Keratinocyte (primary cell): Measurements from ENCODE around the gene CLCN1. TPM values are rescaled to one million over a fixed set of nuclear protein-coding genes. Genes with fewer than 3 reads are reported as not detected.

ENCODE experiments used
- DNase-seq: peaks from one replicate; pipeline ENCODE4 v3.0.0-alpha.2; 2011; ENCODE audit warnings: low read depth, missing footprints, low spot score
- FAIRE-seq: peaks from 2 replicates; lab custom pipeline; 2011; peaks lifted over from hg19 to GRCh38; lab: Jason Lieb, UNC
- H2AFZ ChIP-seq: 2 replicates; pipeline ENCODE4 v1.6.0; 2012; ENCODE audit warnings: low read length, control low read depth, inconsistent platforms; ENCODE audit not compliant: control insufficient read depth
- H3K27ac ChIP-seq: 2 replicates; pipeline ENCODE4 v1.5.1; 2011; ENCODE audit warnings: low read length; ENCODE audit not compliant: control insufficient read depth, insufficient read depth
- H3K27me3 ChIP-seq: 3 replicates; pipeline ENCODE4 v1.6.0; 2011; ENCODE audit warnings: low read length; ENCODE audit not compliant: control insufficient read depth, insufficient read depth; ENCODE audit errors: extremely low read depth
- H3K36me3 ChIP-seq, 2 experiments: 2 replicates in 1 of 2; 3 replicates in 1 of 2; pipeline ENCODE4 v1.5.1; 2011; ENCODE audit warnings: low read length in 2 of 2, mild to moderate bottlenecking in 1 of 2; ENCODE audit not compliant: control insufficient read depth in 2 of 2, insufficient read depth in 2 of 2; ENCODE audit errors: extremely low read depth in 1 of 2
- H3K4me1 ChIP-seq: 3 replicates; pipeline ENCODE4 v1.5.1; 2011; ENCODE audit warnings: low read length; ENCODE audit not compliant: control insufficient read depth, insufficient read depth; ENCODE audit errors: extremely low read depth
- H3K4me2 ChIP-seq: 3 replicates; pipeline ENCODE4 v1.6.0; 2011; ENCODE audit warnings: low read depth, low read length; ENCODE audit not compliant: control insufficient read depth, insufficient read depth; ENCODE audit errors: extremely low read depth
- H3K4me3 ChIP-seq, 3 experiments: fragments of 200-600 bp in 1 of 3; sonication (generic) in 1 of 3; 2 replicates in 2 of 3; 3 replicates in 1 of 3; pipeline ENCODE4 v1.5.1; 2011 to 2016; ENCODE audit warnings: low read length in 3 of 3, mild to moderate bottlenecking in 3 of 3, control low read depth in 2 of 3, inconsistent platforms in 1 of 3, low read depth in 1 of 3, mixed read lengths in 1 of 3, mixed run types in 1 of 3, moderate library complexity in 1 of 3; ENCODE audit not compliant: control insufficient read depth in 2 of 3, insufficient read depth in 2 of 3; ENCODE audit errors: extremely low read depth in 1 of 3
- H3K79me2 ChIP-seq: 2 replicates; pipeline ENCODE4 v1.6.0; 2012; ENCODE audit warnings: low read length; ENCODE audit not compliant: control insufficient read depth, insufficient read depth
- H3K9ac ChIP-seq: 3 replicates; pipeline ENCODE4 v1.6.0; 2011; ENCODE audit warnings: low read length; ENCODE audit not compliant: control insufficient read depth, insufficient read depth; ENCODE audit errors: extremely low read depth
- H3K9me1 ChIP-seq: 3 replicates; pipeline ENCODE4 v1.6.0; 2011; ENCODE audit warnings: low read length; ENCODE audit not compliant: control insufficient read depth, insufficient read depth; ENCODE audit errors: extremely low read depth
- H3K9me3 ChIP-seq: 2 replicates; pipeline ENCODE4 v1.5.1; 2012; ENCODE audit warnings: low read depth, low read length; ENCODE audit not compliant: control insufficient read depth
- H4K20me1 ChIP-seq: 3 replicates; pipeline ENCODE4 v1.6.0; 2011; ENCODE audit warnings: low read length; ENCODE audit not compliant: control insufficient read depth, insufficient read depth; ENCODE audit errors: extremely low read depth
- EZH2 ChIP-seq: IDR thresholded peaks from one replicate; pipeline ENCODE4 v1.6.1; 2012; ENCODE audit warnings: inconsistent platforms, mild to moderate bottlenecking, low read length, moderate library complexity
- dilution Hi-C: fragments of 300-500 bp; cut with MboI; formaldehyde crosslinking; loops from one replicate; pipeline ENCODE4 v1.7.0; 2020; ENCODE audit warnings: low sequenced_read_pairs; ENCODE audit not compliant: extremely low pct_ligation_motif_present
- polyA plus RNA-seq, 5 experiments: library from polyadenylated mRNA; depleted of rRNA in 3 of 5; stranded (reverse) in 3 of 5; stranded (forward) in 1 of 5; unstranded in 1 of 5; fragments of >200 nt; gene quantifications; 1 replicate in 1 of 5; 2 replicates in 3 of 5; 3 replicates in 1 of 5; pipeline versions ENCODE4 v1.2.1 to v1.2.3, GENCODE V29; 2011 to 2012; ENCODE audit warnings: missing spikeins in 2 of 5, low read depth in 1 of 5, low replicate concordance in 1 of 5
- TF ChIP-seq, protein P1 (sequence below), 3 experiments: IDR thresholded peaks in 1 of 3; conservative IDR thresholded peaks in 1 of 3; optimal IDR thresholded peaks in 1 of 3; 2 replicates in 2 of 3; 3 replicates in 1 of 3; pipeline versions ENCODE3 to v1.5.1; 2011; ENCODE audit warnings: low read length in 3 of 3, mild to moderate bottlenecking in 3 of 3, moderate library complexity in 2 of 3, control low read depth in 1 of 3, inconsistent platforms in 1 of 3; ENCODE audit not compliant: insufficient read depth in 2 of 3; ENCODE audit errors: extremely low read depth in 1 of 3

CLCN1 gene
- polyA plus RNA-seq, 1 donor (not counting 4 experiments of a cell fraction or from before 2014, with no cell fraction given): not detected

- no peaks in the 10 kb centered on the region for H4K20me1 ChIP-seq
- no peaks in the 10 kb centered on the region for H3K9me3 ChIP-seq
- H3K79me2 ChIP-seq: no peaks in the 10 kb centered on the region
- H3K4me3 ChIP-seq: no peak overlapping the region
- H3K27ac ChIP-seq: no peak overlapping the region
- TF ChIP-seq EZH2: no peak
- TF ChIP-seq, protein P1, sequence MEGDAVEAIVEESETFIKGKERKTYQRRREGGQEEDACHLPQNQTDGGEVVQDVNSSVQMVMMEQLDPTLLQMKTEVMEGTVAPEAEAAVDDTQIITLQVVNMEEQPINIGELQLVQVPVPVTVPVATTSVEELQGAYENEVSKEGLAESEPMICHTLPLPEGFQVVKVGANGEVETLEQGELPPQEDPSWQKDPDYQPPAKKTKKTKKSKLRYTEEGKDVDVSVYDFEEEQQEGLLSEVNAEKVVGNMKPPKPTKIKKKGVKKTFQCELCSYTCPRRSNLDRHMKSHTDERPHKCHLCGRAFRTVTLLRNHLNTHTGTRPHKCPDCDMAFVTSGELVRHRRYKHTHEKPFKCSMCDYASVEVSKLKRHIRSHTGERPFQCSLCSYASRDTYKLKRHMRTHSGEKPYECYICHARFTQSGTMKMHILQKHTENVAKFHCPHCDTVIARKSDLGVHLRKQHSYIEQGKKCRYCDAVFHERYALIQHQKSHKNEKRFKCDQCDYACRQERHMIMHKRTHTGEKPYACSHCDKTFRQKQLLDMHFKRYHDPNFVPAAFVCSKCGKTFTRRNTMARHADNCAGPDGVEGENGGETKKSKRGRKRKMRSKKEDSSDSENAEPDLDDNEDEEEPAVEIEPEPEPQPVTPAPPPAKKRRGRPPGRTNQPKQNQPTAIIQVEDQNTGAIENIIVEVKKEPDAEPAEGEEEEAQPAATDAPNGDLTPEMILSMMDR (optimal IDR thresholded peaks at IDR 0.05 in 1 of 3, IDR thresholded peaks at IDR 0.05 in 1 of 3, conservative IDR thresholded peaks at IDR 0.05 in 1 of 3; ENCODE audit: extremely low read depth in 1 of 3, insufficient read depth in 2 of 3, low read length in 3 of 3): no peak
- no peaks in the 10 kb centered on the region for H3K36me3 ChIP-seq
- H3K9ac ChIP-seq: no peak overlapping the region
- H3K4me2 ChIP-seq: no peak overlapping the region
- H3K4me1 ChIP-seq: peaks cover 13% of the 10 kb centered on the region
- DNase-seq: no peak
- dilution Hi-C loops: no loop called here
- no peak overlapping the region for H2AFZ ChIP-seq
- no peaks in the 10 kb centered on the region for H3K27me3 ChIP-seq
- FAIRE-seq: no peak
- no peaks in the 10 kb centered on the region for H3K9me1 ChIP-seq
These were observed 581 bp downstream of the CLCN1 start for GRCh38 chr7:143316492-143316891.

- H3K27me3 ChIP-seq: no peaks in the 10 kb centered on the region
- peaks cover 13% of the 10 kb centered on the region for H3K4me1 ChIP-seq
- dilution Hi-C loops: no loop called here
- no peak overlapping the region for H3K4me3 ChIP-seq
- H3K9me3 ChIP-seq: no peaks in the 10 kb centered on the region
- H3K9me1 ChIP-seq: no peaks in the 10 kb centered on the region
- H3K36me3 ChIP-seq: no peaks in the 10 kb centered on the region
- H4K20me1 ChIP-seq: no peaks in the 10 kb centered on the region
- no peak overlapping the region for H3K9ac ChIP-seq
- no peak overlapping the region for H3K27ac ChIP-seq
- TF ChIP-seq, protein P1 (optimal IDR thresholded peaks at IDR 0.05 in 1 of 3, IDR thresholded peaks at IDR 0.05 in 1 of 3, conservative IDR thresholded peaks at IDR 0.05 in 1 of 3; ENCODE audit: extremely low read depth in 1 of 3, insufficient read depth in 2 of 3, low read length in 3 of 3): peak; percentile 23 to 59 (median 48)
- no peak for TF ChIP-seq EZH2
- H3K79me2 ChIP-seq: no peaks in the 10 kb centered on the region
- peak overlapping the region; percentile 27 for H3K4me2 ChIP-seq
- FAIRE-seq (peak; percentile 84), DNase-seq (peak; percentile 70)
- H2AFZ ChIP-seq: no peak overlapping the region
These were observed 2.8 kb downstream of the CLCN1 start for GRCh38 chr7:143318661-143319060.
